A549 treated with CORT108297 at 1 μM for 4 hours (cell line): ENCODE data around the gene HIPK1. TPM values are rescaled to one million over a fixed set of nuclear protein-coding genes. Genes with fewer than 3 reads are reported as not detected.

Experiments used
- total RNA-seq: library from RNA; stranded (reverse); fragments of 200-300 nt; extraction: Qiagen RNA extraction; gene quantifications from 5 replicates; pipeline ENCODE4 v1.2.3, GENCODE V29; 2022

HIPK1 gene
- 13.1 to 17.8 TPM (median 15.2 TPM) in 5 replicates for total RNA-seq

GRCh38 chr1:113928941-113929749, at the start of gene HIPK1:
TSS of gene HIPK1 (plus strand) at chr1:113929324.

GRCh38 chr1:113887402-113888175, 41.5 kb upstream of the HIPK1 start, which contains the start of gene BCL2L15:
TSS of gene BCL2L15 (minus strand) at chr1:113887581. CDS start at chr1:113887375, 206 bp downstream.

GRCh38 chr1:113904674-113905434, 24.3 kb upstream of the HIPK1 start, which contains the start of the genes AP4B1 and DCLRE1B:
TSS of gene AP4B1 (minus strand) at chr1:113904799. CDS start at chr1:113904717, 82 bp downstream.
TSS of gene DCLRE1B (plus strand) at chr1:113905326. CDS start at chr1:113905587, 261 bp downstream.

GRCh38 chr1:113978863-113979702, 50.0 kb downstream of the HIPK1 start, which contains the start of gene OLFML3:
TSS of gene OLFML3 (plus strand) at chr1:113979474. CDS start at chr1:113979517, 43 bp downstream.

Other genes with a start within 250 kb of the HIPK1 start
- 14.8 to 16.0 TPM (median 15.6 TPM) in 5 replicates for gene PHTF1, start 169.8 kb upstream of the HIPK1 start, total RNA-seq
- gene RSBN1, start 116.8 kb upstream of the HIPK1 start, total RNA-seq, result 3.6 to 4.5 TPM (median 3.9 TPM) in 5 replicates
- not detected in 5 replicates for gene PTPN22, start 57.6 kb upstream of the HIPK1 start, total RNA-seq
- 0.44 to 1.2 TPM (median 0.58 TPM) in 5 replicates for gene BCL2L15, start 41.7 kb upstream of the HIPK1 start, total RNA-seq
- gene AP4B1, start 24.5 kb upstream of the HIPK1 start, total RNA-seq, result 8.5 to 10.3 TPM (median 9.4 TPM) in 5 replicates
- 8.3 to 9.9 TPM (median 9.5 TPM) in 5 replicates for gene DCLRE1B, start 24.0 kb upstream of the HIPK1 start, total RNA-seq
- 3.7 to 4.0 TPM (median 3.8 TPM) in 5 replicates for gene OLFML3, start 50.1 kb downstream of the HIPK1 start, total RNA-seq
- gene SYT6, start 224.5 kb downstream of the HIPK1 start, total RNA-seq, result 0.35 to 0.61 TPM (median 0.39 TPM) in 5 replicates